HepG2 (cell line): ENCODE data around the gene RARA. TPM values are rescaled to one million over a fixed set of nuclear protein-coding genes. Genes with fewer than 3 reads are reported as not detected.

Experiments
- ARHGAP35 ChIP-seq: sonication (generic); formaldehyde crosslinking; IDR thresholded peaks from 2 replicates; pipeline ENCODE4 v1.9.0; 2022; ENCODE audit warnings: mild to moderate bottlenecking, inconsistent platforms, moderate library complexity, missing genetic modification reagents, borderline replicate concordance
- BHLHE40 ChIP-seq: IDR thresholded peaks from 2 replicates; pipeline ENCODE4 v1.6.1; 2011; ENCODE audit warnings: low read length, improper control_type of control experiment
- IRF2 ChIP-seq: IDR thresholded peaks from 2 replicates; pipeline ENCODE4 v1.6.1; 2018; ENCODE audit warnings: missing genetic modification reagents, missing compliant biosample characterization
- NFE2L2 ChIP-seq: fragments of 150-350 bp; IDR thresholded peaks from 2 replicates; pipeline ENCODE4 v1.6.1; 2014; ENCODE audit warnings: low read length
- NFIB ChIP-seq: sonication (generic); formaldehyde crosslinking; IDR thresholded peaks from 2 replicates; pipeline ENCODE4 v1.9.0; 2021; ENCODE audit warnings: missing genetic modification reagents, mild to moderate bottlenecking, borderline replicate concordance
- PBX2 ChIP-seq: IDR thresholded peaks from 2 replicates; pipeline ENCODE4 v1.6.1; 2016; ENCODE audit warnings: control low read depth
- POLR2AphosphoS5 ChIP-seq: IDR thresholded peaks from 2 replicates; pipeline ENCODE4 v1.6.1; 2012; ENCODE audit warnings: low read depth, low read length
- RORA ChIP-seq: sonication (generic); formaldehyde crosslinking; IDR thresholded peaks from 2 replicates; pipeline ENCODE4 v1.5.0; 2020; ENCODE audit warnings: mild to moderate bottlenecking, missing genetic modification reagents, moderate library complexity
- SIN3B ChIP-seq: fragments of 150-350 bp; IDR thresholded peaks from 2 replicates; pipeline ENCODE4 v1.6.1; 2014; ENCODE audit warnings: low read length
- SMAD1 ChIP-seq: sonication (generic); formaldehyde crosslinking; IDR thresholded peaks from 2 replicates; pipeline ENCODE4 v1.4.0; 2020; ENCODE audit warnings: missing genetic modification reagents, low read depth, mild to moderate bottlenecking, borderline replicate concordance
- SRSF1 ChIP-seq: fragments of 200-400 bp; formaldehyde crosslinking; optimal IDR thresholded peaks from 2 replicates; pipeline ENCODE3; 2017; ENCODE audit warnings: mild to moderate bottlenecking, low read depth, low read length, moderate library complexity
- TP53 ChIP-seq: sonication (generic); formaldehyde crosslinking; conservative IDR thresholded peaks from 2 replicates; pipeline ENCODE4 v1.4.0; 2020; ENCODE audit warnings: missing genetic modification reagents
- ZFP90 ChIP-seq: sonication (generic); formaldehyde crosslinking; IDR thresholded peaks from 2 replicates; pipeline ENCODE4 v1.8.0; 2022; ENCODE audit warnings: missing genetic modification reagents, mild to moderate bottlenecking, inconsistent platforms, borderline replicate concordance
- ZNF251 ChIP-seq: sonication (generic); formaldehyde crosslinking; IDR thresholded peaks from 2 replicates; pipeline ENCODE4 v1.9.0; 2021; ENCODE audit warnings: mild to moderate bottlenecking, missing genetic modification reagents
- ZNF264 ChIP-seq: sonication (generic); formaldehyde crosslinking; IDR thresholded peaks from 2 replicates; pipeline ENCODE4 v1.4.0; 2020; ENCODE audit warnings: missing genetic modification reagents
- ZNF275 ChIP-seq: sonication (generic); formaldehyde crosslinking; IDR thresholded peaks from 2 replicates; pipeline ENCODE4 v1.8.0; 2022; ENCODE audit warnings: missing genetic modification reagents, mild to moderate bottlenecking, inconsistent platforms, borderline replicate concordance
- ZNF33B ChIP-seq: sonication (generic); formaldehyde crosslinking; IDR thresholded peaks from 2 replicates; pipeline ENCODE4 v1.5.1; 2020; ENCODE audit warnings: mild to moderate bottlenecking, missing genetic modification reagents
- ZNF383 ChIP-seq: sonication (generic); formaldehyde crosslinking; IDR thresholded peaks from 2 replicates; pipeline ENCODE4 v1.4.0; 2020; ENCODE audit warnings: missing genetic modification reagents, mild to moderate bottlenecking, borderline replicate concordance
- ZNF446 ChIP-seq: sonication (generic); formaldehyde crosslinking; IDR thresholded peaks from 2 replicates; pipeline ENCODE4 v1.5.0; 2020; ENCODE audit warnings: mild to moderate bottlenecking, missing genetic modification reagents
- ZNF678 ChIP-seq: sonication (generic); formaldehyde crosslinking; IDR thresholded peaks from 2 replicates; pipeline ENCODE4 v1.4.0; 2020; ENCODE audit warnings: mild to moderate bottlenecking, missing genetic modification reagents
- ZNF800 ChIP-seq: sonication (generic); formaldehyde crosslinking; IDR thresholded peaks from 2 replicates; pipeline ENCODE4 v1.4.0; 2020; ENCODE audit warnings: missing genetic modification reagents
- polyA plus RNA-seq, 8 experiments: library from polyadenylated mRNA; depleted of rRNA in 3 of 8; stranded (reverse) in 7 of 8; unstranded in 1 of 8; fragments of >200 nt; fragmentation: Illumina TruSeq in 4 of 8; extraction: Trizol in 4 of 8; gene quantifications; 2 replicates each; pipeline versions ENCODE4 v1.2.1 to v1.2.3, GENCODE V29; 2011 to 2016; ENCODE audit warnings: low read depth in 4 of 8, missing spikeins in 1 of 8, mixed read lengths in 1 of 8; ENCODE audit not compliant: insufficient read depth in 1 of 8
- total RNA-seq, 5 experiments: library from RNA; depleted of rRNA; stranded (reverse); fragments of >200 nt; fragmentation: Illumina TruSeq; extraction: Trizol; gene quantifications; 2 replicates each; pipeline ENCODE4 v1.2.3, GENCODE V29; 2016; ENCODE audit warnings: low read depth in 1 of 5
- TF ChIP-seq, protein P1 (sequence below): sonication (generic); formaldehyde crosslinking; IDR thresholded peaks from 2 replicates; pipeline ENCODE4 v1.8.0; 2022; ENCODE audit warnings: mild to moderate bottlenecking, missing genetic modification reagents, borderline replicate concordance
- TF ChIP-seq, protein P2 (sequence below): conservative IDR thresholded peaks from 2 replicates; pipeline ENCODE4 v1.6.1; 2018; ENCODE audit warnings: missing genetic modification reagents

The RARA gene
- total and polyA plus RNA-seq, 2 of the 13 experiments (the other 11 are each of a cell fraction or from before 2014, with no cell fraction given), result 6.4 to 8.6 TPM

DNA sequence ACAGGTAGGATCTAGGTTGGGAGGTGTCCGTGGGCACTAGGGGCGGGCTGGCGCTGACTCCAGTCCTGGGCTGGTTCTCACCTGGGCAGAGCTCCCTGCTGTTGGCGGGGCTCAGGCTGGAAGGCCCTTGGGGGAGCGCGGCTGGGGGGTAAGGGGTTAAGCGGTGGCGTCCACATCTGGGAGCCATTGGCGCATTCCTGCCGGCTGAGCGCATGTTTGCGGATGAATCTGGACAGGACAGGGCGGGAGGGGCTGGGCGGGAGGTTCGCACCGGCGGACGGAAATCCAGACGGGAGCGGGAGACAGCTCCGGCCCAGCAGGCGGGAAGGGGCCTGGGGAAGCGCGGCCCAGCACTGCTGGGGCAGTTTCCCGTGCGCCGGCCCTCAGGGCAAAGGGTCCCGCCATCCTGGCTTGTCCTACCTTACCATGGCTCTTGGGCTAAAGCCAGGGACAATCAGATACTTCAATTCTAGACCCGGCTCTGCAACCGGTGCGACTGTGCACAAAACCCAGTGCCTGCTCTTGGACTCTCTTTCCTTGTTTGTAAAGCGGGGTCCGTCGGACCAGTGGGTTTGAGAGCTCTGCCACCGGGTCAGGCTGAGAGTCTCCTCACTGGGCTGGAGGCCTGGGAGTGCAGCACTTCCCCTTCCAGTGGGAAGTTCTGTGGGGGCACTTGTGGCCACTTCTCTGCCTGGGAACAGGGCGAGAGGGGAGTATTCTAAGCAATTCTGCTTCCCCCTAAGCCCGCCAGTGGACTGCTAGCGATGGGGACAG, 7.8 kb downstream of the RARA start (continued):
- peak; percentile 60; the same call in 1 of the 2 replicates for TF ChIP-seq ZNF800 (CRISPR knock-in tag)
- no peak for TF ChIP-seq ZNF33B
- TF ChIP-seq ZNF446 (CRISPR knock-in tag), result peak; percentile 43; the same call in 1 of the 2 replicates
- TF ChIP-seq TP53 (CRISPR knock-in tag), result no peak; the same call in 1 of the 2 replicates
- TF ChIP-seq SMAD1 (CRISPR knock-in tag), result no peak
- TF ChIP-seq, protein P1, sequence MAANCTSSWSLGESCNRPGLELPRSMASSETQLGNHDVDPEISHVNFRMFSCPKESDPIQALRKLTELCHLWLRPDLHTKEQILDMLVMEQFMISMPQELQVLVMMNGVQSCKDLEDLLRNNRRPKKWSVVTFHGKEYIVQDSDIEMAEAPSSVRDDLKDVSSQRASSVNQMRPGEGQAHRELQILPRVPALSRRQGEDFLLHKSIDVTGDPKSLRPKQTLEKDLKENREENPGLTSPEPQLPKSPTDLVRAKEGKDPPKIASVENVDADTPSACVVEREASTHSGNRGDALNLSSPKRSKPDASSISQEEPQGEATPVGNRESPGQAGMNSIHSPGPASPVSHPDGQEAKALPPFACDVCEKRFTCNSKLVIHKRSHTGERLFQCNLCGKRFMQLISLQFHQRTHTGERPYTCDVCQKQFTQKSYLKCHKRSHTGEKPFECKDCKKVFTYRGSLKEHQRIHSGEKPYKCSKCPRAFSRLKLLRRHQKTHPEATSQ, result no peak
- no peak for TF ChIP-seq PBX2 (CRISPR knock-in tag)
- TF ChIP-seq POLR2AphosphoS5, result no peak
- no peak for TF ChIP-seq ZFP90
- no peak for TF ChIP-seq ZNF251
- TF ChIP-seq SIN3B, result 0 out of 2 replicates have a peak, but pooled peaks have one; percentile 53
- peak; percentile 49; the same call in 1 of the 2 replicates for TF ChIP-seq ARHGAP35 (CRISPR knock-in tag)
- peak; percentile 71; the same call in 1 of the 2 replicates for TF ChIP-seq ZNF264 (CRISPR knock-in tag)
- TF ChIP-seq, protein P2, sequence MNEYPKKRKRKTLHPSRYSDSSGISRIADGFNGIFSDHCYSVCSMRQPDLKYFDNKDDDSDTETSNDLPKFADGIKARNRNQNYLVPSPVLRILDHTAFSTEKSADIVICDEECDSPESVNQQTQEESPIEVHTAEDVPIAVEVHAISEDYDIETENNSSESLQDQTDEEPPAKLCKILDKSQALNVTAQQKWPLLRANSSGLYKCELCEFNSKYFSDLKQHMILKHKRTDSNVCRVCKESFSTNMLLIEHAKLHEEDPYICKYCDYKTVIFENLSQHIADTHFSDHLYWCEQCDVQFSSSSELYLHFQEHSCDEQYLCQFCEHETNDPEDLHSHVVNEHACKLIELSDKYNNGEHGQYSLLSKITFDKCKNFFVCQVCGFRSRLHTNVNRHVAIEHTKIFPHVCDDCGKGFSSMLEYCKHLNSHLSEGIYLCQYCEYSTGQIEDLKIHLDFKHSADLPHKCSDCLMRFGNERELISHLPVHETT, result 0 out of 2 replicates have a peak, but pooled peaks have one; percentile 16
- no peak for TF ChIP-seq ZNF383 (CRISPR knock-in tag)
- no peak for TF ChIP-seq RORA (CRISPR knock-in tag)
- 0 out of 2 replicates have a peak, but pooled peaks have one; percentile 76 for TF ChIP-seq ZNF678 (CRISPR knock-in tag)
- TF ChIP-seq NFIB (CRISPR knock-in tag), result no peak
- no peak for TF ChIP-seq SRSF1
- no peak for TF ChIP-seq BHLHE40
- TF ChIP-seq IRF2, result no peak
- no peak for TF ChIP-seq NFE2L2
- TF ChIP-seq ZNF275 (CRISPR knock-in tag), result no peak
